K562 (cell line): Measurements from ENCODE around the gene LST1. TPM values are rescaled to one million over a fixed set of nuclear protein-coding genes. Genes with fewer than 3 reads are reported as not detected.

Experiments used
- ATAC-seq: fragments of 200-7000 bp; cut with Tn5 transposase; 3 replicates; pipeline ENCODE4 v1.9.1; 2020; ENCODE audit warnings: moderate library complexity
- BruUV-seq: library from RNA; stranded (reverse); fragments of 400-500 nt; replicated peaks from 2 replicates; lab custom pipeline; 2021; lab: Mats Ljungman, UMichigan
- CTCF ChIA-PET: fragments of 300-600 bp; formaldehyde crosslinking; extraction: SDS; loops from one replicate; lab custom pipeline; 2021; ENCODE audit warnings: low intra/inter-chr PET ratio; lab: Yijun Ruan, JAX
- POLR2A ChIA-PET: fragments of 300-600, 350-650 bp; sonication (Branson Sonifier 250); formaldehyde crosslinking; extraction: SDS; loops from one replicate; lab custom pipeline; 2021; ENCODE audit warnings: antibody characterized with exemption, inconsistent platforms; lab: Yijun Ruan, JAX
- DNase-seq, 4 experiments: peaks; one replicate each; pipeline versions ENCODE4 v3.0.0 to v3.0.0-alpha.2; 2011 to 2018; ENCODE audit warnings: low spot score in 3 of 4, mixed read lengths in 3 of 4; ENCODE audit errors: extremely low read depth in 1 of 4
- FAIRE-seq: peaks from 2 replicates; lab custom pipeline; 2011; peaks lifted over from hg19 to GRCh38; lab: Jason Lieb, UNC
- H2AFZ ChIP-seq: 2 replicates; pipeline ENCODE4 v1.6.0; 2011; ENCODE audit warnings: low read depth, low read length, control low read depth, inconsistent platforms
- H3K27ac ChIP-seq: fragments of 200-600 bp; 3 replicates; pipeline ENCODE4 v1.8.0; 2011; ENCODE audit warnings: low read depth, mild to moderate bottlenecking, control low read depth, inconsistent platforms, low read length, moderate library complexity, mixed read lengths; ENCODE audit errors: extremely low read depth
- H3K27me3 ChIP-seq, 2 experiments: fragments of 300-600 bp in 1 of 2; 2 replicates in 1 of 2; 3 replicates in 1 of 2; pipeline versions ENCODE4 v1.6.0 to v1.8.0; 2011; ENCODE audit warnings: inconsistent platforms in 2 of 2, low read length in 2 of 2, mild to moderate bottlenecking in 1 of 2, mixed read lengths in 1 of 2, moderate library complexity in 1 of 2; ENCODE audit not compliant: control insufficient read depth in 2 of 2, insufficient read depth in 2 of 2
- H3K36me3 ChIP-seq: fragments of 300-600 bp; 3 replicates; pipeline ENCODE4 v1.8.0; 2011; ENCODE audit warnings: mild to moderate bottlenecking, low read length, inconsistent platforms; ENCODE audit not compliant: control insufficient read depth, insufficient read depth
- H3K4me1 ChIP-seq, 2 experiments: fragments of 200-600 bp in 1 of 2; replicated peaks in 1 of 2; 2 replicates in 1 of 2; 3 replicates in 1 of 2; pipeline versions ENCODE4 v1.5.1 to v1.8.0; 2011; ENCODE audit warnings: inconsistent platforms in 2 of 2, low read length in 2 of 2, mild to moderate bottlenecking in 1 of 2, mixed read lengths in 1 of 2, moderate library complexity in 1 of 2; ENCODE audit not compliant: control insufficient read depth in 2 of 2, insufficient read depth in 2 of 2
- H3K4me2 ChIP-seq: 2 replicates; pipeline ENCODE4 v1.6.1; 2011; ENCODE audit warnings: low read length, control low read depth, inconsistent platforms, mixed read lengths; ENCODE audit not compliant: insufficient read depth
- H3K4me3 ChIP-seq: fragments of 200-600 bp; sonication (generic), shearing (Covaris generic); 2 replicates; pipeline ENCODE4 v1.5.1; 2016; ENCODE audit warnings: control low read depth, inconsistent platforms
- H3K79me2 ChIP-seq: fragments of 200-600 bp; 3 replicates; pipeline ENCODE4 v1.8.0; 2011; ENCODE audit warnings: low read length, inconsistent platforms; ENCODE audit not compliant: control insufficient read depth, insufficient read depth
- H3K9ac ChIP-seq, 2 experiments: 2 replicates each; pipeline versions ENCODE4 v1.6.0 to v1.6.1; 2011; ENCODE audit warnings: low read depth in 2 of 2, low read length in 2 of 2, control low read depth in 1 of 2, inconsistent platforms in 1 of 2, mild to moderate bottlenecking in 1 of 2, mixed read lengths in 1 of 2; ENCODE audit not compliant: insufficient read depth in 1 of 2
- H3K9me1 ChIP-seq: one replicate; pipeline ENCODE4 v1.6.0; 2011; ENCODE audit warnings: inconsistent platforms, mild to moderate bottlenecking, low read length, moderate library complexity; ENCODE audit not compliant: control insufficient read depth, insufficient read depth
- H3K9me3 ChIP-seq: replicated peaks from 2 replicates; pipeline ENCODE4 v1.5.1; 2011; ENCODE audit warnings: low read depth, low read length, inconsistent platforms; ENCODE audit not compliant: control insufficient read depth, insufficient read depth
- H4K20me1 ChIP-seq: replicated peaks from 2 replicates; pipeline ENCODE4 v1.6.1; 2011; ENCODE audit warnings: low read length, inconsistent platforms, mixed read lengths; ENCODE audit not compliant: control insufficient read depth, insufficient read depth
- BRD9 ChIP-seq: fragments of 450-650 bp; IDR thresholded peaks from 2 replicates; pipeline ENCODE4 v1.6.1; 2018; ENCODE audit warnings: low read depth; ENCODE audit not compliant: partially characterized antibody
- ESRRB ChIP-seq: fragments of 250-450 bp; sonication (Bioruptor Pico); IDR thresholded peaks from 2 replicates; pipeline ENCODE4 v1.5.0; 2020; ENCODE audit warnings: mild to moderate bottlenecking, moderate library complexity, borderline replicate concordance
- KLF13 ChIP-seq: fragments of 450-650 bp; IDR thresholded peaks from 2 replicates; pipeline ENCODE4 v1.6.1; 2016; ENCODE audit warnings: missing genetic modification characterization, low read depth, mild to moderate bottlenecking, missing compliant biosample characterization, moderate library complexity, borderline replicate concordance
- KLF16 ChIP-seq: IDR thresholded peaks from 2 replicates; pipeline ENCODE4 v1.6.1; 2016; ENCODE audit warnings: antibody characterized with exemption
- PRMT5 ChIP-seq: sonication (generic); formaldehyde crosslinking; IDR thresholded peaks from 2 replicates; pipeline ENCODE4 v1.5.0; 2020; ENCODE audit warnings: missing genetic modification reagents
- WGBS: fragments of 100-300 bp; shearing (Covaris generic); methylation state at CpG from one replicate; pipeline ENCODE4 v1.1.6; 2016; ENCODE audit warnings: low coverage, mixed read lengths; ENCODE audit not compliant: insufficient coverage; ENCODE audit errors: missing lambda C conversion rate; 5-methylcytosine and 5-hydroxymethylcytosine counted together
- in situ Hi-C: fragments of 300-500 bp; cut with MboI; formaldehyde crosslinking; loops from 4 replicates; pipeline ENCODE4 v1.15.0; 2018; ENCODE audit warnings: inconsistent platforms, mixed read lengths
- intact Hi-C: fragments of 100-400 bp; cut with micrococcal nuclease; formaldehyde crosslinking; loops from 2 replicates; pipeline ENCODE4 v1.14.2; 2022
- polyA plus RNA-seq, 8 experiments: library from polyadenylated mRNA; depleted of rRNA in 4 of 8; stranded (reverse) in 5 of 8; unstranded in 3 of 8; fragments of >200 nt; fragmentation: Nextera tagmentation in 2 of 8; fragmentation: Illumina TruSeq in 1 of 8; extraction: Ambion mirVana in 2 of 8; extraction: Trizol in 1 of 8; gene quantifications; 2 replicates each; pipeline versions ENCODE4 v1.2.1 to v1.2.3, GENCODE V29; 2011 to 2014; ENCODE audit warnings: inconsistent platforms in 1 of 8, missing spikeins in 1 of 8
- total RNA-seq, 7 experiments: library from RNA; depleted of rRNA in 6 of 7; stranded (reverse); fragments of >200 nt in 6 of 7; fragmentation: Illumina TruSeq in 2 of 7; extraction: Trizol in 2 of 7; gene quantifications; 2 replicates each; pipeline versions ENCODE4 v1.2.1 to v1.2.3, GENCODE V29; 2011 to 2021; ENCODE audit warnings: low replicate concordance in 1 of 7
- TF ChIP-seq, protein P1 (sequence below): sonication (generic); formaldehyde crosslinking; IDR thresholded peaks from 2 replicates; pipeline ENCODE4 v1.8.1; 2023; ENCODE audit warnings: mild to moderate bottlenecking, missing genetic modification reagents
- TF ChIP-seq, protein P2 (sequence below): fragments of 250-450 bp; sonication (Bioruptor Pico); IDR thresholded peaks from 2 replicates; pipeline ENCODE4 v1.6.1; 2021; ENCODE audit warnings: mild to moderate bottlenecking
- TF ChIP-seq, protein P3 (sequence below): IDR thresholded peaks from 3 replicates; pipeline ENCODE4 v1.6.1; 2011; ENCODE audit warnings: borderline replicate concordance, mild to moderate bottlenecking, moderate library complexity; ENCODE audit not compliant: insufficient read length; ENCODE audit errors: extremely low read depth

LST1 gene
- total and polyA plus RNA-seq, 9 of the 15 experiments (the other 6 are each of a cell fraction or from before 2014, with no cell fraction given), result 0.82 to 7.8 (median 1.7) TPM

DNA sequence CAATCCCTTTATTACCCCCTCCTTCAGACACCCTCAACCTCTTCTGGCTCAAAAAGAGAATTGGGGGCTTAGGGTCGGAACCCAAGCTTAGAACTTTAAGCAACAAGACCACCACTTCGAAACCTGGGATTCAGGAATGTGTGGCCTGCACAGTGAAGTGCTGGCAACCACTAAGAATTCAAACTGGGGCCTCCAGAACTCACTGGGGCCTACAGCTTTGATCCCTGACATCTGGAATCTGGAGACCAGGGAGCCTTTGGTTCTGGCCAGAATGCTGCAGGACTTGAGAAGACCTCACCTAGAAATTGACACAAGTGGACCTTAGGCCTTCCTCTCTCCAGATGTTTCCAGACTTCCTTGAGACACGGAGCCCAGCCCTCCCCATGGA, 8.5 kb upstream of the LST1 start:
- no peak overlapping the region for H3K9ac ChIP-seq
- H3K27me3 ChIP-seq, result no peaks in the 10 kb centered on the region
- H4K20me1 ChIP-seq, result no peaks in the 10 kb centered on the region
- H3K36me3 ChIP-seq, result no peaks in the 10 kb centered on the region
- H3K4me2 ChIP-seq, result no peak overlapping the region
- ATAC-seq, result no peak
- 58% methylated on average over 3 of the region's 3 CpGs for WGBS
- no peaks in the 10 kb centered on the region for H3K9me3 ChIP-seq
- peaks cover 0 to 33% of the 10 kb centered on the region in 2 experiments; a peak in 3 of 5 replicates for H3K4me1 ChIP-seq
- ChIA-PET POLR2A (interaction anchor here (0.6 to 0.9 kb wide), 2 partner anchors 21 to 30 kb away, joined by 3 to 4 read pairs; partner anchors contain the start of gene NFKBIL1), CTCF (no interaction called here)
- TF ChIP-seq KLF16, result no peak
- no peaks in the 10 kb centered on the region for H3K9me1 ChIP-seq
- in situ Hi-C loops, result no loop called here
- DNase-seq, result no peak
- no TSS peak for BruUV-seq
- intact Hi-C loops, result no loop called here
- no peak for FAIRE-seq
- no peak overlapping the region for H2AFZ ChIP-seq
- no peaks in the 10 kb centered on the region for H3K79me2 ChIP-seq
- H3K27ac ChIP-seq, result no peak overlapping the region
- H3K4me3 ChIP-seq, result no peak overlapping the region

DNA sequence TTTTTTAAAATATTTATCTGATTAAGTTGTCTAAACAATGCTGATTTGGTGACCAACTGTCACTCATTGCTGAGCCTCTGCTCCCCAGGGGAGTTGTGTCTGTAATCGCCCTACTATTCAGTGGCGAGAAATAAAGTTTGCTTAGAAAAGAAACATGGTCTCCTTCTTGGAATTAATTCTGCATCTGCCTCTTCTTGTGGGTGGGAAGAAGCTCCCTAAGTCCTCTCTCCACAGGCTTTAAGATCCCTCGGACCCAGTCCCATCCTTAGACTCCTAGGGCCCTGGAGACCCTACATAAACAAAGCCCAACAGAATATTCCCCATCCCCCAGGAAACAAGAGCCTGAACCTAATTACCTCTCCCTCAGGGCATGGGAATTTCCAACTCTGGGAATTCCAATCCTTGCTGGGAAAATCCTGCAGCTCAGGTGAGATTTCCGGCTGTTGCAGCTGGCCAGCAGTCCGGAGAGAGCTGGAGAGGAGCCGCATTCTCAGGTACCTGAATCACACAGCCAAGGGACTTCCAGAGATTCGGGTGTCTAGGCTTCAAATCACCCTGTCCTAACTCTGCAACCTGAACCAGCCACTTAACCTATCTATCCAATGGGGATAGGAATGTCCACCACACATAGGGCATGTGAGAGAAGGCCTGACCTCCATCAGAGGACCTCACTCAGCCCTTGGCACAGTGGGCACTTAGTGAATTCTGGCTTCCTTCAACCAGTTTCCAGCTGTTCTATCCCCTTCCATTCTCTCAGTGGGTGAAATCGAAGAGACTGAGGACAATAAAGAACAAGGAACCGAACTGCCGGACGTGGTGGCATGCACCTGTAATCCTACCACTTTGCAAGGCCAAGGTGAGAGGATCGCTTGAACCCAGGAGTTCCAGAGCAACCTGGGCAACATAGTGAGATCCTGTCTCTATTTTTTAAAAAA, 7.6 kb upstream of the LST1 start:
- CTCF ChIA-PET, result no interaction called here
- no peaks in the 10 kb centered on the region for H3K27me3 ChIP-seq
- H3K4me1 ChIP-seq, result peaks cover 0 to 30% of the 10 kb centered on the region in 2 experiments; a peak in 3 of 5 replicates
- POLR2A ChIA-PET, result interaction anchor here (3.1 to 3.3 kb wide), 2 partner anchors 9 to 15 kb away, joined by 7 to 16 read pairs; no protein-coding TSS in a partner anchor
- H3K27ac ChIP-seq, result no peak overlapping the region
- DNase-seq (no peak), ATAC-seq (no peak), FAIRE-seq (no peak)
- WGBS, result 54% methylated on average over 12 of the region's 12 CpGs
- no peak overlapping the region for H3K4me2 ChIP-seq
- no peak overlapping the region for H3K9ac ChIP-seq
- H3K9me1 ChIP-seq, result no peaks in the 10 kb centered on the region
- in situ Hi-C loops, result no loop called here
- intact Hi-C loops, result no loop called here
- H2AFZ ChIP-seq, result no peak overlapping the region
- no peaks in the 10 kb centered on the region for H3K9me3 ChIP-seq
- no peaks in the 10 kb centered on the region for H3K79me2 ChIP-seq
- no peak overlapping the region for H3K4me3 ChIP-seq
- H3K36me3 ChIP-seq, result no peaks in the 10 kb centered on the region
- no peaks in the 10 kb centered on the region for H4K20me1 ChIP-seq
- no TSS peak for BruUV-seq
- TF ChIP-seq, protein P1, sequence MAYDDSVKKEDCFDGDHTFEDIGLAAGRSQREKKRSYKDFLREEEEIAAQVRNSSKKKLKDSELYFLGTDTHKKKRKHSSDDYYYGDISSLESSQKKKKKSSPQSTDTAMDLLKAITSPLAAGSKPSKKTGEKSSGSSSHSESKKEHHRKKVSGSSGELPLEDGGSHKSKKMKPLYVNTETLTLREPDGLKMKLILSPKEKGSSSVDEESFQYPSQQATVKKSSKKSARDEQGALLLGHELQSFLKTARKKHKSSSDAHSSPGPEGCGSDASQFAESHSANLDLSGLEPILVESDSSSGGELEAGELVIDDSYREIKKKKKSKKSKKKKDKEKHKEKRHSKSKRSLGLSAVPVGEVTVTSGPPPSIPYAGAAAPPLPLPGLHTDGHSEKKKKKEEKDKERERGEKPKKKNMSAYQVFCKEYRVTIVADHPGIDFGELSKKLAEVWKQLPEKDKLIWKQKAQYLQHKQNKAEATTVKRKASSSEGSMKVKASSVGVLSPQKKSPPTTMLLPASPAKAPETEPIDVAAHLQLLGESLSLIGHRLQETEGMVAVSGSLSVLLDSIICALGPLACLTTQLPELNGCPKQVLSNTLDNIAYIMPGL (CRISPR knock-in tag), result no peak
- TF ChIP-seq ESRRB (CRISPR knock-in tag), result no peak
- TF ChIP-seq BRD9, result no peak
- TF ChIP-seq, protein P2, sequence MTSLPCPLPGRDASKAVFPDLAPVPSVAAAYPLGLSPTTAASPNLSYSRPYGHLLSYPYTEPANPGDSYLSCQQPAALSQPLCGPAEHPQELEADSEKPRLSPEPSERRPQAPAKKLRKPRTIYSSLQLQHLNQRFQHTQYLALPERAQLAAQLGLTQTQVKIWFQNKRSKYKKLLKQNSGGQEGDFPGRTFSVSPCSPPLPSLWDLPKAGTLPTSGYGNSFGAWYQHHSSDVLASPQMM (CRISPR knock-in tag), result no peak
- TF ChIP-seq, protein P3, sequence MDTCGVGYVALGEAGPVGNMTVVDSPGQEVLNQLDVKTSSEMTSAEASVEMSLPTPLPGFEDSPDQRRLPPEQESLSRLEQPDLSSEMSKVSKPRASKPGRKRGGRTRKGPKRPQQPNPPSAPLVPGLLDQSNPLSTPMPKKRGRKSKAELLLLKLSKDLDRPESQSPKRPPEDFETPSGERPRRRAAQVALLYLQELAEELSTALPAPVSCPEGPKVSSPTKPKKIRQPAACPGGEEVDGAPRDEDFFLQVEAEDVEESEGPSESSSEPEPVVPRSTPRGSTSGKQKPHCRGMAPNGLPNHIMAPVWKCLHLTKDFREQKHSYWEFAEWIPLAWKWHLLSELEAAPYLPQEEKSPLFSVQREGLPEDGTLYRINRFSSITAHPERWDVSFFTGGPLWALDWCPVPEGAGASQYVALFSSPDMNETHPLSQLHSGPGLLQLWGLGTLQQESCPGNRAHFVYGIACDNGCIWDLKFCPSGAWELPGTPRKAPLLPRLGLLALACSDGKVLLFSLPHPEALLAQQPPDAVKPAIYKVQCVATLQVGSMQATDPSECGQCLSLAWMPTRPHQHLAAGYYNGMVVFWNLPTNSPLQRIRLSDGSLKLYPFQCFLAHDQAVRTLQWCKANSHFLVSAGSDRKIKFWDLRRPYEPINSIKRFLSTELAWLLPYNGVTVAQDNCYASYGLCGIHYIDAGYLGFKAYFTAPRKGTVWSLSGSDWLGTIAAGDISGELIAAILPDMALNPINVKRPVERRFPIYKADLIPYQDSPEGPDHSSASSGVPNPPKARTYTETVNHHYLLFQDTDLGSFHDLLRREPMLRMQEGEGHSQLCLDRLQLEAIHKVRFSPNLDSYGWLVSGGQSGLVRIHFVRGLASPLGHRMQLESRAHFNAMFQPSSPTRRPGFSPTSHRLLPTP, result no peak
- no peak for TF ChIP-seq KLF13 (tag)
- no peak for TF ChIP-seq PRMT5 (CRISPR knock-in tag)
